SK-N-SH treated with all-trans-retinoic acid at 6 μM for 48 hours (cell line): ENCODE results near the gene RAD52.

Experiments
- ATAC-seq: fragments of 200-7000 bp; cut with Tn5 transposase; 3 replicates; pipeline ENCODE4 v1.9.1; 2020; ENCODE audit warnings: mild to moderate bottlenecking, moderate library complexity
- BACH2 ChIP-seq: fragments of 250-450 bp; sonication (Bioruptor Pico); IDR thresholded peaks from 2 replicates; pipeline ENCODE4 v1.9.0; 2021; ENCODE audit warnings: mild to moderate bottlenecking, borderline replicate concordance
- CSDC2 ChIP-seq: fragments of 250-450 bp; sonication (Bioruptor Pico); IDR thresholded peaks from 2 replicates; pipeline ENCODE4 v1.5.0; 2020; ENCODE audit warnings: mild to moderate bottlenecking, moderate library complexity
- ESRRG ChIP-seq: fragments of 250-450 bp; sonication (Bioruptor Pico); IDR thresholded peaks from 2 replicates; pipeline ENCODE4 v1.6.1; 2021; ENCODE audit warnings: mild to moderate bottlenecking
- ISL1 ChIP-seq: fragments of 250-450 bp; sonication (Bioruptor Pico); IDR thresholded peaks from 2 replicates; pipeline ENCODE4 v2.1.2; 2022; ENCODE audit warnings: mild to moderate bottlenecking, moderate library complexity
- OSR1 ChIP-seq: fragments of 250-450 bp; sonication (Bioruptor Pico); IDR thresholded peaks from 2 replicates; pipeline ENCODE4 v1.8.0; 2022; ENCODE audit warnings: moderate library complexity, mild to moderate bottlenecking, inconsistent platforms
- PPARA ChIP-seq: fragments of 250-450 bp; sonication (Bioruptor Pico); IDR thresholded peaks from 2 replicates; pipeline ENCODE4 v1.5.0; 2020; ENCODE audit warnings: mild to moderate bottlenecking, borderline replicate concordance
- RARB ChIP-seq: fragments of 250-450 bp; sonication (Bioruptor Pico); IDR thresholded peaks from 2 replicates; pipeline ENCODE4 v1.8.0; 2021; ENCODE audit warnings: mild to moderate bottlenecking, moderate library complexity
- SNAI2 ChIP-seq: fragments of 250-450 bp; sonication (Bioruptor Pico); IDR thresholded peaks from 2 replicates; pipeline ENCODE4 v1.5.0; 2020; ENCODE audit warnings: mild to moderate bottlenecking, moderate library complexity
- TCF4 ChIP-seq: fragments of 250-450 bp; sonication (Bioruptor Pico); IDR thresholded peaks from 2 replicates; pipeline ENCODE4 v1.8.0; 2021; ENCODE audit warnings: mild to moderate bottlenecking, moderate library complexity, borderline replicate concordance
- TOX ChIP-seq: fragments of 250-450 bp; sonication (Bioruptor Pico); IDR thresholded peaks from 2 replicates; pipeline ENCODE4 v1.8.0; 2021; ENCODE audit warnings: mild to moderate bottlenecking, moderate library complexity, borderline replicate concordance
- ZFP3 ChIP-seq: fragments of 250-450 bp; sonication (Bioruptor Pico); IDR thresholded peaks from 2 replicates; pipeline ENCODE4 v1.5.0; 2020; ENCODE audit warnings: mild to moderate bottlenecking, moderate library complexity
- ZNF70 ChIP-seq: fragments of 450-650 bp; formaldehyde crosslinking; IDR thresholded peaks from 2 replicates; pipeline ENCODE4 v1.5.0; 2020; ENCODE audit warnings: mild to moderate bottlenecking, moderate library complexity
- ZNF8 ChIP-seq: fragments of 450-650 bp; formaldehyde crosslinking; IDR thresholded peaks from 2 replicates; pipeline ENCODE4 v1.5.0; 2020; ENCODE audit warnings: mild to moderate bottlenecking, moderate library complexity
- TF ChIP-seq, protein P1 (sequence below): fragments of 250-450 bp; sonication (Bioruptor Pico); IDR thresholded peaks from 2 replicates; pipeline ENCODE4 v1.8.0; 2020; ENCODE audit warnings: mild to moderate bottlenecking, moderate library complexity, borderline replicate concordance
- TF ChIP-seq, protein P2 (sequence below): fragments of 250-450 bp; sonication (Bioruptor Pico); IDR thresholded peaks from 2 replicates; pipeline ENCODE4 v1.5.0; 2020; ENCODE audit warnings: mild to moderate bottlenecking, moderate library complexity
- TF ChIP-seq, protein P3 (sequence below): fragments of 250-450 bp; sonication (Bioruptor Pico); IDR thresholded peaks from 2 replicates; pipeline ENCODE4 v1.8.0; 2021; ENCODE audit warnings: low read depth, mild to moderate bottlenecking, moderate library complexity, borderline replicate concordance

RAD52 gene

DNA sequence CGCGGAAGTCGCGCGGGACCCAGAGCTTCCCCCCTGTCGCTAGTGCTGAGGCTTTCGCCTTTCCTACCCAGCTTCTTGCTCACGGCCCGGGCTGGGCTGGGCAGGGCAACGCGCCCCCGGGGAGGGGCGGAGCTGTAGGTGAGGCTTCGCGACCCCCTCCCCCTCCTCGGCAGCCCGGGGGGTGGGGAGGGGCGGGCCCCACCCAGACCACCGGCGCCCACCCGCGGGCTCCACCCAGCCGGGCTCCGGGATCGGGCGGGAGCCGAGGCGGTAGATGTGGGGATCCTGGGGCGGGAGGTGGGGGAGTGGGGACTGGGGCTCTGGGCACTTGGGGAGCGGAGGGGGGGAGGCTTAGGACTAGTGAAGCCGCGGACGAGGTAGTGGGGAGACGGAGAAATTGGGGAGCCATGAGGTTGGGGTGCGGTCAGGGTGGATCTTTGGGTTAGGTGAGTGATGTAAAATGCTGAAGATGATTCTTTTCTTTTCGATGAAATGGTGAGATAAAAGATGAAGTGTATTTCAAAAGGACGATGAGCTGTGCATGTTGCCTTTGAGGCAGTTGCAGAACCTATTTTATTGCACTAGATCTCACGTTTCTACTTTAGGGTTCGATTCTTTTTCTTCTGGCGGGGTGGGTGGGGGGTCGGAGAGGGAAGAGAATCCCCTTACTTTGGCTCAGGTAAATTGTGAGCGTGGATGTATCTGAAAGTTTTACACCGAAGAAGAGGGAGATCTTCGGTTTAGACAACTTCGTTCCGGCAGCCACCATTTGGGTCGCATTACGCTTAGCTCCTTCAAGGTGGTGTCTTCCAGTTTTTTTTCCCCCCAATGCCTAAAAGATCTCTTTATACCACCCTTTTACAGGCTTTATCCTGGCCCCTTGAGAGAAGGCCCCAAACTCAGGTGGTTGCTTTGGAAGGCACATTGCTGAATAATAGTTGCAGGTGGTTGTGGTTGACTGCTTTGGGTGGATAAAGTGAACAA lies 42.1 kb upstream of the RAD52 start (continued):
- TF ChIP-seq, protein P1, sequence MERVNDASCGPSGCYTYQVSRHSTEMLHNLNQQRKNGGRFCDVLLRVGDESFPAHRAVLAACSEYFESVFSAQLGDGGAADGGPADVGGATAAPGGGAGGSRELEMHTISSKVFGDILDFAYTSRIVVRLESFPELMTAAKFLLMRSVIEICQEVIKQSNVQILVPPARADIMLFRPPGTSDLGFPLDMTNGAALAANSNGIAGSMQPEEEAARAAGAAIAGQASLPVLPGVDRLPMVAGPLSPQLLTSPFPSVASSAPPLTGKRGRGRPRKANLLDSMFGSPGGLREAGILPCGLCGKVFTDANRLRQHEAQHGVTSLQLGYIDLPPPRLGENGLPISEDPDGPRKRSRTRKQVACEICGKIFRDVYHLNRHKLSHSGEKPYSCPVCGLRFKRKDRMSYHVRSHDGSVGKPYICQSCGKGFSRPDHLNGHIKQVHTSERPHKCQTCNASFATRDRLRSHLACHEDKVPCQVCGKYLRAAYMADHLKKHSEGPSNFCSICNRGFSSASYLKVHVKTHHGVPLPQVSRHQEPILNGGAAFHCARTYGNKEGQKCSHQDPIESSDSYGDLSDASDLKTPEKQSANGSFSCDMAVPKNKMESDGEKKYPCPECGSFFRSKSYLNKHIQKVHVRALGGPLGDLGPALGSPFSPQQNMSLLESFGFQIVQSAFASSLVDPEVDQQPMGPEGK (CRISPR knock-in tag), result no peak
- no peak for TF ChIP-seq ESRRG (CRISPR knock-in tag)
- TF ChIP-seq ZNF8 (CRISPR knock-in tag), result no peak
- TF ChIP-seq, all 23 proteins: peak for 0

DNA sequence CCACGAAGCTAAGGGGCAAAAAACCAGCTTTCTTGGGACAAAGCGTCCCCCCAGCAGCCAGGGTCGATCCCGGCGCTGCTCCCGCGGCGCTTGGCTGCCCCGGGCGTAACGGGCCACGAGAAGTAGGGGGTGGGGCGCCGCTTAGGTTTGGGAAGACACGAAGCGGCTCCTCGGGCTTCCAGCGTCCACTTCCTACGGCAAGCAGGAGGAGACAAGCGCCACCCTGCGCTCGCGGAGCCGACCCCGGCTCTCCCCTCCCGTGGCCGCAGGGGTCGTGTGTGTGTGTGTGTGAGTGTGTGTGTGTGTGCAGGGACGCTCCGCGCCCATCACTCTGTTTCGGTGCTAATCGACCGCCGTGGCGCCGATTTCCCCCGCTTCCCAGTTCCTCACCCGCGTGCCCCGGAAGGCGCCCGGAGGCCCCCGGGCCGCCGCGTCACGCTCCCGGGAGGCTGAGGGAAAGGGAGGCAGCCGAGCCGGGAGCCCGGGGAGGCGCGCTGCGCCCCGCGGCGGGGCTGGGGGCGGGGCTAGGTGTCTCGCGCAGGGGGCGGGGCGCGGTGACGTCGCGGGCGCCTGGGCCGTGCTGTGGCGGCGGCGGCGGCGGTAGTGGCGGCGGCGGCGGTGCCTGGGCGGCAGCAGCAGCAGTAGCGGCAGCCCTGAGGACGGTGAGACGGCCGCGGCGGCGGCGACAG lies 41.3 kb upstream of the RAD52 start, which contains the start of gene ERC1:
Gene ERC1, plus strand, starts transcription at position 563 of the 689 bp plus-strand sequence. CDS start 36,681 bp downstream, outside the sequence.
- TF ChIP-seq ZFP3 (CRISPR knock-in tag) (peak; percentile 70), OSR1 (CRISPR knock-in tag) (no peak), CSDC2 (CRISPR knock-in tag) (peak; percentile 52; the same call in 1 of the 2 replicates), TOX (CRISPR knock-in tag) (no peak), ISL1 (CRISPR knock-in tag) (no peak)
- TF ChIP-seq, protein P1 (CRISPR knock-in tag), result 0 out of 2 replicates have a peak, but pooled peaks have one; percentile 16
- ATAC-seq, result peak; percentile 77

DNA sequence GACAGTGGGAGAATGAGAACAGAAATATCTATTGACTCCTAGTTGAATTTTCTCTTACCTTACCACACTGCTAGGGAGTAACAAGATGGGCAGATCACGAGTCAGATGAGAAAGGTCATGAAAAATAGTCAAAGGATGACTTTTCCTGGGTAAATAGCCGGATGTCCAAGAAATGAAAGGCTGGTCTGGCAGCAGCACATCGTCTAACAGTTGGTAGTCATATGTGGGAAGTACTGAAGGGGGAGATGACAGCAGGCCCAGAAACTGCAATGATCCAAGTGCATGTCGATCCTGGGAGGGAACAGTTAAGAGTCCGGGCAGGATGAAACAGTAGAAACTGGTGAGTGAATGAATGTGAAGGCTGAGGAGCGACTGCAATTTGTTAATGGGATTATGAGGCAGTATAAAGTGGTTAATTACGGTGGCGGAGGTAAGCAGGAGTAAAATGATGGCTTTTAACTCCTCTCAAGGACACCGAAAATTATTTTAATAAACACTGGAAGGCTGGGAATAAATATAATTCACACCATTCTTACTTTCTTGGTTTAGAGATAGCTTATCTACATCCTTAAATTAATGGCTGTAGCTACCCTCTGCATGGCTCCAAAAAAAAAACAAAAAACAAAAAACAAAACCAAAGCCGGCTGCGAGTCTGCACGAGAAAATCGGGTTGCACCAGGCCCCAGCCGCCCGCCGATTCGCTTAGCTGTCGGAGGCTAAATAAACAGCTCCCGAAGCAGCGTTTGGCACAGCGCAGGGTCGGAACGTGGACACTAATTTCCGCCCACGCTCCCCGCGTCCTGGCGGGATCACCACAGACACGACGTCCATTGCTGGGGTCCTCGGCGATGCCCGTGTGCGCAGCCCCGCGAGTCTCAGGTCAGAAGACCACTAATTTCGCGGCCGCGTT lies 40.5 kb upstream of the RAD52 start:
- TF ChIP-seq, protein P1 (CRISPR knock-in tag), result no peak
- TF ChIP-seq ZFP3 (CRISPR knock-in tag) (no peak), TCF4 (CRISPR knock-in tag) (no peak), ZNF70 (peak; percentile 55; the same call in 1 of the 2 replicates), SNAI2 (CRISPR knock-in tag) (no peak), TOX (CRISPR knock-in tag) (no peak)
- TF ChIP-seq, protein P2, sequence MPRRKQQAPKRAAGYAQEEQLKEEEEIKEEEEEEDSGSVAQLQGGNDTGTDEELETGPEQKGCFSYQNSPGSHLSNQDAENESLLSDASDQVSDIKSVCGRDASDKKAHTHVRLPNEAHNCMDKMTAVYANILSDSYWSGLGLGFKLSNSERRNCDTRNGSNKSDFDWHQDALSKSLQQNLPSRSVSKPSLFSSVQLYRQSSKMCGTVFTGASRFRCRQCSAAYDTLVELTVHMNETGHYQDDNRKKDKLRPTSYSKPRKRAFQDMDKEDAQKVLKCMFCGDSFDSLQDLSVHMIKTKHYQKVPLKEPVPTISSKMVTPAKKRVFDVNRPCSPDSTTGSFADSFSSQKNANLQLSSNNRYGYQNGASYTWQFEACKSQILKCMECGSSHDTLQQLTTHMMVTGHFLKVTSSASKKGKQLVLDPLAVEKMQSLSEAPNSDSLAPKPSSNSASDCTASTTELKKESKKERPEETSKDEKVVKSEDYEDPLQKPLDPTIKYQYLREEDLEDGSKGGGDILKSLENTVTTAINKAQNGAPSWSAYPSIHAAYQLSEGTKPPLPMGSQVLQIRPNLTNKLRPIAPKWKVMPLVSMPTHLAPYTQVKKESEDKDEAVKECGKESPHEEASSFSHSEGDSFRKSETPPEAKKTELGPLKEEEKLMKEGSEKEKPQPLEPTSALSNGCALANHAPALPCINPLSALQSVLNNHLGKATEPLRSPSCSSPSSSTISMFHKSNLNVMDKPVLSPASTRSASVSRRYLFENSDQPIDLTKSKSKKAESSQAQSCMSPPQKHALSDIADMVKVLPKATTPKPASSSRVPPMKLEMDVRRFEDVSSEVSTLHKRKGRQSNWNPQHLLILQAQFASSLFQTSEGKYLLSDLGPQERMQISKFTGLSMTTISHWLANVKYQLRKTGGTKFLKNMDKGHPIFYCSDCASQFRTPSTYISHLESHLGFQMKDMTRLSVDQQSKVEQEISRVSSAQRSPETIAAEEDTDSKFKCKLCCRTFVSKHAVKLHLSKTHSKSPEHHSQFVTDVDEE (CRISPR knock-in tag), result no peak
- TF ChIP-seq, all 23 proteins: peak for 1
- ATAC-seq, result peak; percentile 69

DNA sequence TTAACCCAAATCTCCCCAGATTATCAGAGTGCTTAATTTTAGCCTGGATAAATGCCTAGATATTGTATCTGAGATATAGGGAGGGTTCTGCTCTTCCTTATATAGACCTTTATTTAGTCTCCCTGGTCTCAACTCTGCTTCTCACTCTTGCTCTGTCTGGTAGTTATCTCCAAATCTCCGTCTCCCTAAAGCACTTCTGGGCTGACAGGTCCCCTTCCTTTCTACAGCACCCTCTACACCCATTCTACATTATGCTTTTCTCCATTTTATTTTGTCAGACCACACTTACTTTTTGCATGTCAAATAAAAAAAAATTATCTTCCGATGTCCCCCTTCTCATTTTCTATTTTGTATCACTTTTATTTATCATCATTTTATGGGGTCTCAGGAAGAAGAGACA lies 39.6 kb upstream of the RAD52 start:
- ATAC-seq, result no peak
- TF ChIP-seq, protein P1 (CRISPR knock-in tag), result no peak
- TF ChIP-seq, protein P3, sequence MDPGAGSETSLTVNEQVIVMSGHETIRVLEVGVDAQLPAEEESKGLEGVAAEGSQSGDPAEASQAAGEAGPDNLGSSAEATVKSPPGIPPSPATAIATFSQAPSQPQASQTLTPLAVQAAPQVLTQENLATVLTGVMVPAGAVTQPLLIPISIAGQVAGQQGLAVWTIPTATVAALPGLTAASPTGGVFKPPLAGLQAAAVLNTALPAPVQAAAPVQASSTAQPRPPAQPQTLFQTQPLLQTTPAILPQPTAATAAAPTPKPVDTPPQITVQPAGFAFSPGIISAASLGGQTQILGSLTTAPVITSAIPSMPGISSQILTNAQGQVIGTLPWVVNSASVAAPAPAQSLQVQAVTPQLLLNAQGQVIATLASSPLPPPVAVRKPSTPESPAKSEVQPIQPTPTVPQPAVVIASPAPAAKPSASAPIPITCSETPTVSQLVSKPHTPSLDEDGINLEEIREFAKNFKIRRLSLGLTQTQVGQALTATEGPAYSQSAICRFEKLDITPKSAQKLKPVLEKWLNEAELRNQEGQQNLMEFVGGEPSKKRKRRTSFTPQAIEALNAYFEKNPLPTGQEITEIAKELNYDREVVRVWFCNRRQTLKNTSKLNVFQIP (CRISPR knock-in tag), result no peak
- no peak for TF ChIP-seq PPARA (CRISPR knock-in tag)
- TF ChIP-seq BACH2, result no peak
- no peak for TF ChIP-seq RARB (CRISPR knock-in tag)
- no peak for TF ChIP-seq TOX (CRISPR knock-in tag)
- TF ChIP-seq OSR1 (CRISPR knock-in tag), result no peak
- no peak for TF ChIP-seq ZNF8 (CRISPR knock-in tag)
- TF ChIP-seq ZNF70, result no peak
- TF ChIP-seq CSDC2 (CRISPR knock-in tag), result no peak
- no peak for TF ChIP-seq ISL1 (CRISPR knock-in tag)
